HUES48 (cell line): ENCODE measurements around the gene TCP11L2.
"Not testable (repeated sequence)": the region's sequence is repeated elsewhere in the genome, so short reads cannot be mapped to it uniquely, and the experiment has no call there.

Source experiments
- H3K27ac ChIP-seq: one replicate; pipeline ENCODE4 v1.7.0; 2013; ENCODE audit warnings: low read depth, low read length, inconsistent platforms
- H3K27me3 ChIP-seq: 2 replicates; pipeline ENCODE4 v1.6.1; 2013; ENCODE audit warnings: mild to moderate bottlenecking, low read length; ENCODE audit not compliant: control insufficient read depth, insufficient read depth
- H3K36me3 ChIP-seq: 2 replicates; pipeline ENCODE4 v1.6.1; 2013; ENCODE audit warnings: low read length; ENCODE audit not compliant: control insufficient read depth, insufficient read depth
- H3K4me1 ChIP-seq: 2 replicates; pipeline ENCODE4 v1.6.1; 2013; ENCODE audit warnings: mild to moderate bottlenecking, low read length; ENCODE audit not compliant: control insufficient read depth, insufficient read depth
- H3K4me3 ChIP-seq: 2 replicates; pipeline ENCODE4 v1.5.1; 2013; ENCODE audit warnings: mild to moderate bottlenecking, low read depth, low read length
- H3K9ac ChIP-seq: 2 replicates; pipeline ENCODE4 v1.6.1; 2013; ENCODE audit warnings: mild to moderate bottlenecking, low read depth, low read length, moderate library complexity
- H3K9me3 ChIP-seq: 2 replicates; pipeline ENCODE4 v1.6.1; 2013; ENCODE audit warnings: low read length; ENCODE audit not compliant: control insufficient read depth, insufficient read depth

The TCP11L2 gene

GRCh38 chr12:106369624-106370346 is 67.3 kb downstream of the TCP11L2 start:
- Histone ChIP-seq H3K27ac (no peak overlapping the region), H3K27me3 (no peaks in the 10 kb centered on the region), H3K9ac (no peak overlapping the region), H3K4me1 (no peaks in the 10 kb centered on the region), H3K36me3 (peaks cover 29% of the 10 kb centered on the region), H3K4me3 (no peak overlapping the region), H3K9me3 (no peaks in the 10 kb centered on the region)

- peaks cover 49% of the 10 kb centered on the region for H3K36me3 ChIP-seq
- H3K9ac ChIP-seq, result no peak overlapping the region
- no peak overlapping the region for H3K27ac ChIP-seq
- H3K27me3 ChIP-seq, result no peaks in the 10 kb centered on the region
- no peaks in the 10 kb centered on the region for H3K9me3 ChIP-seq
- H3K4me3 ChIP-seq, result no peak overlapping the region
- no peaks in the 10 kb centered on the region for H3K4me1 ChIP-seq
Observed at GRCh38 chr12:106378788-106379187, 76.3 kb downstream of the TCP11L2 start.

DNA sequence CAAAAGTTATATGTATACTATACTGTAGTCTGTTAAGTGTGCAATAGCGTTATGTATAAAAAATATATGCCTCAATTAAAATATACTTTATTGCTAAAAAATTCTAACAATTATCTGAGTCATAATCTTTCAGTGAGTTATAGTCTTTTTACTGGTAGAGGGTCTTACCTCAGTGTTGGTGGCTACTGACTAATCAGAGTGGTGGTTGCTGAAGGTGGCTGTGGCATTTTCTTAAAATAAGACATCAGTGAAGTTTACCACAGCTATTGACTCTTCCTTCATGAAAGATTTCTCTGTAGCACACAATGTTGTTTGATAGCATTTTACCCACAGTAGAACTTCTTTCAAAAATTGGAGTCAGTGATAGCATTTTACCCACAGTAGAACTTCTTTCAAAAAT is 78.4 kb downstream of the TCP11L2 start:
- Histone ChIP-seq H3K36me3 (peaks cover 49% of the 10 kb centered on the region), H3K4me3 (no peak overlapping the region), H3K4me1 (no peaks in the 10 kb centered on the region), H3K9me3 (no peaks in the 10 kb centered on the region), H3K9ac (no peak overlapping the region), H3K27ac (no peak overlapping the region), H3K27me3 (no peaks in the 10 kb centered on the region)

DNA sequence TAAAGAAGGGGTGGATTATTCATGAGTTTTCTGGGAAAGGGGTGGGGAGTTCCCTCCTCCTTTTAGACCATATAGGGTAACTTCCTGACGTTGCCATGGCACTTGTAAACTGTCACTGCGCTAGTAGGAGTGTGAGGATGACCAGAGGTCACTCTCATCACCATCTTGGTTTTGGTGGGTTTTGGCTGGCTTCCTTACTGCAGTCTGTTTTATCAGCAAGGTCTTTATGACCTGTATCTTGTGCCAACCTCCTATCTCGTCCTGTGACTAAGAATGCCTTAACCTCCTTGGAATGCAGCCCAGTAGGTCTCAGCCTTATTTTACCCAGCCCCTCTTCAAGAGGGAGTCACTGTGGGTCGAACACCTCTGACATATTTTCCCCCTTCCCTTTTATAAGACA is 79.3 kb downstream of the TCP11L2 start:
- peaks cover 41% of the 10 kb centered on the region for H3K36me3 ChIP-seq
- not testable (repeated sequence) for H3K9ac ChIP-seq, H3K27me3 ChIP-seq, H3K4me3 ChIP-seq, H3K4me1 ChIP-seq, H3K27ac ChIP-seq, H3K9me3 ChIP-seq

DNA sequence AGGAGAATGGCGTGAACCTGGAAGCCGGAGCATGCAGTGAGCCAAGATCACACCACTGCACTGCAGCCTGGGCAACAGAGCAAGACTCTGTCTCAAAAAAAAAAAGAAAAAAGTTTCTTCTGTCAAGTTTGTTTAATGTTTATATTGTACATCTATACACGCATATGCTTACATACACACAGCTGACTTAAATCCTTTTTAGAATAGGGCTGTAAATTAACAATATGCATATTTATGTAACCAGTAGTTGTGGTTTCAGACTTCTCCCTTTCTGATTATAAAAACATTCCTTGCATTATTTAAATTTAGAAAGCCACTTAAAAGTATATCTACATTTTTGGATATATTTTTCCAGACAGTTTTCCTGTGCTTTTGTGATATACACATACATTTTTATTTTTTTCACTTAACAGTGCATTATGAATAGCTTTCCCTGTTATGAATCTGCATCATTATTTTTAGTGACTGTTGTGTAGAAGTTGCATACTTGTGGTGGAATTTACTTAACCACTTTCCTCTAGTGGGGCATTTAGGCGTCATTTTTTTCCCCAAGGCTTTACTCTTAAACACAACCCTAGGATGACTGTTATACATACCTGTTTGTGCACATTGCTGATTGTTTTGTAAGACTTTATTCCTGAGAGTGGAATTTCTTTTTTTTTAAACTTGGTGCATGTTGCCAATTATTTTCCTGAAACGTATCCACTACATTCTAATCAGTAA is 84.4 kb downstream of the TCP11L2 start:
- Histone ChIP-seq H3K27ac (no peak overlapping the region), H3K36me3 (peaks cover 7% of the 10 kb centered on the region; the same call in 1 of the 2 replicates), H3K4me1 (peaks cover 7% of the 10 kb centered on the region; the same call in 1 of the 2 replicates), H3K27me3 (no peaks in the 10 kb centered on the region), H3K9ac (no peak overlapping the region), H3K9me3 (no peaks in the 10 kb centered on the region), H3K4me3 (no peak overlapping the region)

DNA sequence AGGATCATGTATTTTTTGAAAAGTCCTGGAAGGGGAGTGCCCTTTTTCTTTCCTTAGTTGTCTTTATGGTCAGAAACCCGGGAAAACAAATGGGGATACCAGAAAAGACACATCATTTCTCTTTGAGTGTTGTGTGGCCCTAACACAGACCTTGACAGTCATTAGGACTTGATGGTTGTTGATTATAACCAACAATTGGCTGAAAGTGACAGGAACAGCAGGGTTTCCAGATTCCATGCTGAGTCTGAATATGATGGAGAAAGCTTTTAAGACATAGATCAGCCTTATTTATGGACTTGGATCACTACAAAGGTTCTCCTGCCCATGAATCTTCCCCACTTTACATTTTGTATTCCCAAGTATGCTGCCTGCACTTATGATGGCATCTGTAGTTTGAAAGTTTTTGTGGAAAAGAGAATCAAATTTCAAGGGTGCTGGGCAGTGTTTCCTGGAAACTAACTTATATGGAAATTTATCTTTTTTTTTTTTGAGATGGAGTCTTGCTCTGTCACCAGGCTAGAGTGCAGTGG is 85.4 kb downstream of the TCP11L2 start:
- peaks cover 7% of the 10 kb centered on the region; the same call in 1 of the 2 replicates for H3K4me1 ChIP-seq
- no peaks in the 10 kb centered on the region for H3K27me3 ChIP-seq
- H3K36me3 ChIP-seq, result no peaks in the 10 kb centered on the region
- H3K27ac ChIP-seq, result no peak overlapping the region
- no peak overlapping the region for H3K9ac ChIP-seq
- no peaks in the 10 kb centered on the region for H3K9me3 ChIP-seq
- no peak overlapping the region for H3K4me3 ChIP-seq

DNA sequence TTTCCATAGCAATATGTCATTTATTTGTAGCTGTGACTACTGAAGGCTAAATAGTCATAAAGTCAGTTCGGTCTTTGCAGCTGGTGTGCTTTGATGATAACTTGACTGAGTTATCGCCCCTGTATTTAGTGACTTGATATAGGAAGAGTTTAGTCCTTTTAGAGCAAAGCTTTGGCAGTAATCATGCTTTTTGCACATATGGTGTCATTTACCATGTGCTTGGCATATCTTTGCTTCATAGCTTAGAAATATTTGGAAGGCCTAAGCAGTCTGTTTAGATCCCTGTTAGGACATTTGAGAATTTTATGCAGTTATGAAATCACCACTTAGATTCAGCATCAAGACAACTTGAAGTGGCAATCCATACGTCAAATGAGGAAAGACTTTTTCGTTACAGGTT is 86.6 kb downstream of the TCP11L2 start:
- H3K27ac ChIP-seq, result no peak overlapping the region
- H3K4me1 ChIP-seq, result peaks cover 7% of the 10 kb centered on the region; the same call in 1 of the 2 replicates
- H3K27me3 ChIP-seq, result no peaks in the 10 kb centered on the region

GRCh38 chr12:106392759-106393158 is 90.2 kb downstream of the TCP11L2 start:
- H3K36me3 ChIP-seq, result peaks cover 28% of the 10 kb centered on the region
- no peak overlapping the region for H3K9ac ChIP-seq
- no peak overlapping the region for H3K27ac ChIP-seq

More for the DNA sequence above, 86.6 kb downstream of the TCP11L2 start:
- H3K9ac ChIP-seq, result no peak overlapping the region
- peaks cover 6% of the 10 kb centered on the region for H3K36me3 ChIP-seq
- H3K4me3 ChIP-seq, result no peak overlapping the region
- no peaks in the 10 kb centered on the region for H3K9me3 ChIP-seq

More at GRCh38 chr12:106392759-106393158, 90.2 kb downstream of the TCP11L2 start:
- Histone ChIP-seq H3K4me3 (no peak overlapping the region), H3K27me3 (no peaks in the 10 kb centered on the region), H3K4me1 (peaks cover 3% of the 10 kb centered on the region; the same call in 1 of the 2 replicates), H3K9me3 (peaks cover 9% of the 10 kb centered on the region)
